ENCODE results near the gene PEX5L.
"Not testable (repeated sequence)": the region's sequence is repeated elsewhere in the genome, so short reads cannot be mapped to it uniquely, and the experiment has no call there.

PEX5L gene

GRCh38 chr3:180070925-180071324, 34.2 kb upstream of the PEX5L start:
- DNase-seq (ENCODE audit: low read depth), result no peak
- TF ChIP-seq CTCF (IDR thresholded peaks at IDR 0.05; ENCODE audit: low read length, missing control alignments), result no peak
- H3K4me3 ChIP-seq (replicated peaks; ENCODE audit: low read depth, low read length), result no peak overlapping the region

- no peak for TF ChIP-seq CTCF (IDR thresholded peaks at IDR 0.05; ENCODE audit: low read length, missing control alignments)
- no peak for DNase-seq (ENCODE audit: low read depth)
Measured at GRCh38 chr3:180068023-180068422, 31.3 kb upstream of the PEX5L start.

GRCh38 chr3:180066598-180066997, 29.9 kb upstream of the PEX5L start:
- no peak for TF ChIP-seq CTCF (IDR thresholded peaks at IDR 0.05; ENCODE audit: low read length, missing control alignments)
- no peak overlapping the region for H3K4me3 ChIP-seq (replicated peaks; ENCODE audit: low read depth, low read length)
- DNase-seq (ENCODE audit: low read depth), result no peak

More at GRCh38 chr3:180068023-180068422, 31.3 kb upstream of the PEX5L start:
- no peak overlapping the region for H3K4me3 ChIP-seq (replicated peaks; ENCODE audit: low read depth, low read length)

- no peak for TF ChIP-seq CTCF (IDR thresholded peaks at IDR 0.05; ENCODE audit: low read length, missing control alignments)
- H3K4me3 ChIP-seq (replicated peaks; ENCODE audit: low read depth, low read length), result no peak overlapping the region
- DNase-seq (ENCODE audit: low read depth), result no peak
Measured at GRCh38 chr3:180063783-180064182, 27.0 kb upstream of the PEX5L start.

- no peak for TF ChIP-seq CTCF (IDR thresholded peaks at IDR 0.05; ENCODE audit: low read length, missing control alignments)
- no peak overlapping the region for H3K4me3 ChIP-seq (replicated peaks; ENCODE audit: low read depth, low read length)
- DNase-seq (ENCODE audit: low read depth), result peak; percentile 0
Measured at GRCh38 chr3:180062771-180063170, 26.0 kb upstream of the PEX5L start.

GRCh38 chr3:180059356-180059755, 22.6 kb upstream of the PEX5L start:
- DNase-seq (ENCODE audit: low read depth), result no peak
- no peak for TF ChIP-seq CTCF (IDR thresholded peaks at IDR 0.05; ENCODE audit: low read length, missing control alignments)

GRCh38 chr3:180058238-180058637, 21.5 kb upstream of the PEX5L start:
- H3K4me3 ChIP-seq (replicated peaks; ENCODE audit: low read depth, low read length), result no peak overlapping the region
- TF ChIP-seq CTCF (IDR thresholded peaks at IDR 0.05; ENCODE audit: low read length, missing control alignments), result no peak
- DNase-seq (ENCODE audit: low read depth), result no peak

More at GRCh38 chr3:180059356-180059755, 22.6 kb upstream of the PEX5L start:
- no peak overlapping the region for H3K4me3 ChIP-seq (replicated peaks; ENCODE audit: low read depth, low read length)

GRCh38 chr3:180055656-180056055, 18.9 kb upstream of the PEX5L start:
- not testable (repeated sequence) for H3K4me3 ChIP-seq (replicated peaks; ENCODE audit: low read depth, low read length); DNase-seq (ENCODE audit: low read depth)
